Activated T-helper 9 cell treated with anti-CD3 and anti-CD28 coated beads, Interleukin-2, amount 50 U/mL, for 16 hours (primary cell): ENCODE results near the gene FAM181A.

Source experiments
- DNase-seq: peaks from one replicate; pipeline ENCODE4 v3.0.0-alpha.2; 2020; ENCODE audit warnings: low read depth

FAM181A gene

DNA sequence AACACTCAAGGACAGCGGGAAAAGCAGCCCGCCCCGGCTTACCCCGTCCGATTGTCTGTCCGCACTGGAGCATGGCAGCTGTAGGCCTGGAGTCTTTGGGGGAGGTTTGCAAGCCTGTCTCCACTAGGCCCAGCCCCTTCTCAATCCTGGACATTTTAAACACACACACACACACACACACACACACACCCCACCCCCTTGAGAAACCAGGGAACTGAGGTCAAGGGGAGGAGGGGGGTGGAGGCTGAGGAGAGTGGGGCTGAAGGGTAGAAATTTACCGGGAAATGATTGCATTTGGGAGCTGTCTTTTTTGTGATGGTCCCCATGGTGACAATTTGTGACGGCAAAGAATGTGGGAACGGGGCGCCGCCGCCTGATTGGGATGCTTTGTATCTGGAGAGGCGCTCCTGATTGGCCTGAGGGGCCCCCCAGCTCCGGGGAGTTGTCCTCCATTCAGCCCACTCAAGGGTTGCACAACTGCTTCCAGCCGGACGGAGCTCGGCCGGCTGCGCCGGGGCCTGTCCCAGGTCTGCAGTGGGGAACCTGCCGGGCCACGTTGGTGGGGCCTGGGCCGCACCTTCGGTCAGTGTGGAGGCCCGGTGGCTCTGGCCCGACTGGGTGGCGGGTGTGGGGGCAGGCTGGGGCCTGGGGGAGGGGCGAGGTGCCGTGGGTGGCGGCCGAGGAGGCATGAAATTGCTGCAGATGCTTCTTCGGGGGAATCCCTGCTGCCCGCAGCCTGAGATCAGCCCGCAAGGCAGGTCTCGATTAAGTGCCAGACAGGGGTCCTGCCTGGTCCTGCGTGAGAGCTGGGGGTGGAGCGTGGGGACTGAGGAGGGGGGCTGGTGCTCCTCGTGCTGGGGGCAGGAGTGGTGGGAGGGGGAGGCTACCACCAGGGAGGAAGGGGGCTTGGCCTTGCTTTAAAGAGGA, at the start of gene FAM181A:
Gene FAM181A (plus strand): TSS at position 472 of the 927 bp plus-strand sequence. CDS start 942 bp downstream, outside the sequence.
- DNase-seq: no peak

- no peak for DNase-seq
Measured at GRCh38 chr14:93878212-93878611, 48.9 kb upstream of the FAM181A start.

- DNase-seq: no peak
Measured at GRCh38 chr14:93878871-93879270, 48.3 kb upstream of the FAM181A start.

DNA sequence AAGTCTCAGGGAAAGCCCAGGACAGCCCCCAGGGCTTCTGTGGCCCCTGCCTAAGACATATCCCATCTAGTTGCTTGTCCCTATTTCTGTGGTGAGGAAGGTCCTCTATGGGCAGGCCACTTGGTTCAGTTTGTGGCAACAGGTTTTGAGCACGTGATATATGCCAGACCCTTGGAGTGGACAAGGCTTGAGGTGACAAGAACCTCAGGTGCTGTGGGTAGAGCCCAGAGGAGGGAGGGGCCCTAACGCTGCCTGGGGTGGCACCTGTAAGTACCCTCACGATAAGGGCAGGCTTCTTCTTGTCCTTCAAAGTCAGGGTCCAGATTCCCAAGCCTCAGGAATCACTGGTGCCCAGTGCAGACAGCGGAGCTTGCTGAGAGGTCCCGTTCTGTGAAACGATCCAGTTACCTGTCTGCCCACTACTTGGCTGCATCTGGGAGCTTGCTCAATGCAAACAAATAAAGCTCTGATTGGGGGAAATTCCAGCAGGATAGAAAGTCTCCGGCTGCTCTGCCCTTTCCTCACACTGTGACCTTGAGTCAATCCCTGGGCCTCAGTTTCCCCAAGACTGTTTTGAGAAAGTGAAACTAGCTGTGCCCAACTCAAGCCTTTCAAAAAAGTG, 47.7 kb upstream of the FAM181A start:
- no peak for DNase-seq

DNA sequence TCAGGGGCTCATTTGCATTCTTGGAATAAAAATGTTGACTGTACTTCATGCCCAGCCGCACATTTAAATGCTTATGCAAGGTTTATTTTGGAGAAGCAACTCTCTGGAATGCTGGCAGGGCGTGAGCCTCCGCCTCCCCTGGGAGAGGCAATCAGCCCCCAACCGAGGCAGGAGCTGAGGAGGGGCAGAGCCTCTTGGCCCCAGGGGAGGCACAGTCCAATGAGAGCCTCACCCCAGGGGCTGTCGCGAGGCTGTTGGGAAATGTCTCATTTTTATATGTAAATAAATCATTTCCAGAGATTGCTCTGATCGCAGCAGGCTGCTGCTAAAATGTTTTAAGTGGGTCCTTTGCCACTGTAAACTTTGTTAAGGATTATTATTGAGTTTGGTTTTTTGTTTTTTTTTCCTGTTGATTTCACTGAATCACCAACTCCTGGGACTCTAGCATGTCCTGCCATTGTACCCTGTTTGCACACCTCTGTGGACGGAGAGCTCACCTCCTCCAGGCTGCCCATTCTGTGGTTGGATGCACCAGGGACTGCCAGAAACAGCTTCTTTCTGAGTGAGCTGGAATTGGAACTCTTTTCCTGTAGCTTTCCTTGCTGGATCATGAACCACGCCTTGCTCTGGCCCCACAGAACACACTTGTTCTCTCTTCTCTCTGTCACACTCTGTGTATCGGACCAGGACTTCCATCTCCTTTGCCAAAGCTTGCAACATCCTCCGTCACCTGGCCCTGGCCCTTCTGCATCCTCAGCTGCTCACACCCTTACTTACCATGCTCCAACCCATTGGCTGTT, 46.9 kb upstream of the FAM181A start:
- DNase-seq: no peak

DNA sequence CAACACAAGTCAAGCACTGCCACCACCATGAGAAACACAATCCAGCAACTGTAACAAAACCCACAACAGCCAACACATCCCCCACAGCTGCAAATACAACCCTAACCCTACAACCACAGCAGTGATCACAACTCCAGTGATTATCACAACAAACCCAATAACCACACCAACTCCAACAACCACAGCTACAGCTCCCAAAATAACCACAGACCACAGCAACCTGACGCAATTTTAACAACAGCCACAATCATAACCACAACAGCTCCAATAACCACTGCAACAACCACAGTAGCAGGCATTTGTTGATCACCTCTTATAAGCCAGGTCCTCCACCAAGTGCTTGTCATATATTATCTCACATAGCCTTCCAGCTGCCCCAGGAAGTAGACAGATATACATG, 42.2 kb upstream of the FAM181A start:
- DNase-seq: no peak

- DNase-seq: no peak
Measured at GRCh38 chr14:93888995-93889394, 38.1 kb upstream of the FAM181A start.

GRCh38 chr14:93889739-93890483, 37.2 kb upstream of the FAM181A start:
- DNase-seq: no peak

GRCh38 chr14:93891756-93892504, 35.2 kb upstream of the FAM181A start:
- no peak for DNase-seq

GRCh38 chr14:93892505-93892839, 34.7 kb upstream of the FAM181A start:
- DNase-seq: no peak

DNA sequence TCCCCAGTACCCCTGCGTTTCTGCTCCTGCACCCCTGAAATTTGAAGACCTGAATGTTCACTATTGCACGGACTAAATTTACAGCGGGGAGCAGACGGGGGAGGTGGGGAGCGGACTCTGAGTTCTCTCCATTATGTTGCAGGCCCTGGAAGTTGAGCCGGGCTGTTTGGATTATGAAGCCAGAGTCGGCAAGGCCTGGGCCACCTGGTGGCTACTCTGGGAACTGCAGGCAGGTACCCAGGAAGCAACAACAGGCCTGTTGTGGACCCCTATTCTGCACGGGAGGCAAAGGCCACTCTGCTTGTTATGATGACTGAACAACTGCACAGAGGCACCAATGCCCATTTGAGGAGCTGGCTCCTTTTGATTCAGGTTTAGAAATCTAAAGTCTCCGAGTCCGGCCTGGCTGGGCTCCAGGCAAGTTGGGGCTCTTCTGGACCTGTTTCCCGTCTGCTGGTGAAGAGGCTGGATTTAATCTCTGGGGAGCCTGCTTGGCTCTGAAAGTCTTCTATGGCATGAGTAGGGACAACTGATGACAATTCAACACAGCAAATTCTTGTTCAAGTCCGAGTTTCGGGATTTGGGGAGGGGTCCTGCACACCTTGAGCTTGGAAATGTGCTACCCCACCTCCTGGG, 34.1 kb upstream of the FAM181A start:
- peak; percentile 51 for DNase-seq

DNA sequence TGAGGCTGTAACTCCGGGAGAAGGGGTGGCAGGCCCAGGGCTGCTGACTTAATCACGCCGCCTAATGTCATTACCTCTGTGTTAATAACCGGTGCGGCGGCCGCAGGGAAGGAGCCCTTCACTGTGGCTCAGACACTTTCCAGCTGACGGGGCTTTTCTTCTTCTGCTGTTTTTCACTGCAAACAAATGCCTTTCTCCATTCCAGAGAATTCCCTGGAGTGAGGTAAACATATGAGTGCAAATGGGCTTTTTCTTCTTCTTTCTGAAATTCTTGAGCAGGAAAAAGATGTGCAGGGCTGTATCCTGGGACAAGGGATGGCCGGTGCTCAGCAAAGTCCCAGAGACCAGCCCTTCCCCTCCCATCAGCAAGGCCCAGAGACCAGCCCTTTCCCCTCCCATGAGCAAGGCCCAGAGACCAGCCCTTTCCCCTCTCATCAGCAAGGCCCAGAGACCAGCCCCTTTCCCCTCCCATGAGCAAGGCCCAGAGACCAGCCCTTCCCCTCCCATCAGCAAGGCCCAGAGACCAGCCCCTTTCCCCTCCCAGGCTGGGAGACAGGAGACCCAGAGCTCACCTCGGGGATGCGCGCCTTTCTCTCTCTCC, 33.4 kb upstream of the FAM181A start:
- no peak for DNase-seq

DNA sequence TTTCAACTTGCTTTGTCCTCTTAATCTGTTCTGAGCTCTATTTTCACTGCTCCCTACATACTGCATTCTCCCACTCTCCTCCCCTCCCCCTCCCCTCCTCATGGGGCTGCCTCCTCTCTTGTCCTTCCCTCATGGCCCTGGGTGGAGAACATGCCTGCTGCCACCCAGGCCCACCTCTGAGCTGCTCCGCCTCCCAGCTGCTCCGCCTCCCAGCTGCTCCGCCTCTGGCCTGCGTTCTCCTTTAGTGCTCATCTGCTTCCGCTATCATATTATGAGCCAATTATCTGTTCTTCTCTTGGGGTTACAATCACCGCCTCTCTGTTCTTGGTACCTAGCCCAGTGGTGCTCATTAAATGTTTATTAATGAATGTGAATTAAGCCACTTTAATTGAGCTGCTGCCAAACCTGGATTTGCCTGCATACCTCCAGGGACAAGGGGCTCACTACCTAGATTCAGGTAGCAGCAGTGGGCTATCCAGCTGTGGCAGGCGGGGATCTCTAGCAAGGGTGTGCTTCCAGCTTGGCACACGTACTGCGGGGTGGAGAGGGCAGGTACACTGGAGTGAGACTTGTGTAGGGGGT, 32.0 kb upstream of the FAM181A start:
- no peak for DNase-seq

DNA sequence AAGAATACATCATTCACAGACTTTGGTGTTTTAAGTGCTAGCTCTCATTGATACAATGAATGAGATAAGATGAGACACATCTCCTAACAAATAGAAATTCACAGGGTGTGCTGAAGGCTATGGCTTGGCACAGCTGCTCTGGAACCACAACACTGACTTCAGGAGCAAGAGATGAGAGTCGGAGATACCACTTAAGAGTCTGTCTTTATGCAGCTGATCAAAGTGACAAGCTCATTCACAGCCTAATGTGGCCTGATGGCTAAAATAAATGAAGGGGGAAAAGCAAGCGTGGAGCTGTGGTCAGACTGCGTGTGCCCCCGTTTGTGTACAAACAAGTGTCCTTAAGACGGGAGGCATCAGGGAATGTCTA, 29.7 kb upstream of the FAM181A start:
- DNase-seq: no peak

DNA sequence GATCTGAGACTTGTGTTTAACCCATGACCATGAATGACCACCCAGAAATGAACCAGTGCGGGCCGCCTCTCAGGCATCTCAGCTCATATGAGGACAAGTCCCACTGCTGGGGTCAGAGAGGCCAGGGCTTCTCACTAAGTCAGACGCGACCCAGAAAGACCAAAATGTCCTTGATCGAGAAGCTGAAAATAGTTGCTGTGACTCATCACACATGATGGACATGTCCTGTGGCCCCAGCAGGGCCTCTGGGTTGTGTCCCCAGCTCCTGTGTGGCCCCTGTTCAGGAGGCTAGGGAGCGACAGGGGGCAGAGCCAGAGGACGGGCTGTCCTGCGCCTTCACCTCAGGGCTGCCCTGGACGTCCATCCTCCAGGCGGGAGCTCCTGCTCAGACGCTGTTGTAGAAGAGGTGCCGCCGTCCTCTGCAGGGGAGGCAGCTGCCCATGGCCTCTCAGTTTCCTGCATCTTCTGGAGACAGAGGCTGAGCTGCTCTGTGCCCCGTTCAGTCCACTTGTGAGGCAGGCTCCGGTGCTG, 29.0 kb upstream of the FAM181A start:
- no peak for DNase-seq

DNA sequence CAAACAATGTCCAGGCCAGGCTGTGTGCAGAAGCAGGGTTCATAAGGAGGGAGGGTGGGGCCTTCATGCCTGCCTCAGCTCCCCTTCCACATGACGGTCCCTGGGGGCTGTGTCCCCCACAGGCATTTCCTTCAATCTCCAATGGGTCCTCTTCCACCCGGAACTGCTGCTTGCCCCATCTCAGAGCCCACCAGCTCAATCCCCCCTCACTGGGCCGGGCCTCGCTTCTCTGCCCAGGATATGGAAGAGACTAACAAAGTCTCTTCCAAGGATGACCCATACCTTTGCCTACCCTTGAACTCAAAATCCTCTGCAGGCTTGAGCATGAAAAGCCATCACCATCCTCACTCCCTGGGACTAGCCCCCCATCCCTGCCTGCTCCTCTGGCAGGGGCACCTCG, 28.4 kb upstream of the FAM181A start:
- DNase-seq: no peak

- no peak for DNase-seq
Measured at GRCh38 chr14:93901813-93902212, 25.3 kb upstream of the FAM181A start.

- DNase-seq: no peak
Measured at GRCh38 chr14:93902619-93903307, 24.4 kb upstream of the FAM181A start.
